Adrenal gland (tissue), 5 donors: Measurements from ENCODE around the gene INHBB.

Experiments
- POLR2A ChIP-seq, 2 donors: fragments of 450-650 bp; IDR thresholded peaks; one replicate each; pipeline ENCODE4 v1.6.1; 2017; ENCODE audit warnings: antibody characterized with exemption in 2 of 2, mild to moderate bottlenecking in 2 of 2, moderate library complexity in 1 of 2
- TF ChIP-seq, protein P1 (sequence below), 6 experiments: fragments of 450-650 bp in 4 of 6; fragments of 200-600 bp in 2 of 6; sonication (generic) in 1 of 6; IDR thresholded peaks; 1 replicate in 5 of 6; 2 replicates in 1 of 6; pipeline versions ENCODE4 v1.5.1 to v1.8.0; 2016 to 2021; ENCODE audit warnings: antibody characterized with exemption in 6 of 6, mild to moderate bottlenecking in 2 of 6, moderate library complexity in 1 of 6
- donor health status: DM: no; HTN: no; CAD: no.

DNA sequence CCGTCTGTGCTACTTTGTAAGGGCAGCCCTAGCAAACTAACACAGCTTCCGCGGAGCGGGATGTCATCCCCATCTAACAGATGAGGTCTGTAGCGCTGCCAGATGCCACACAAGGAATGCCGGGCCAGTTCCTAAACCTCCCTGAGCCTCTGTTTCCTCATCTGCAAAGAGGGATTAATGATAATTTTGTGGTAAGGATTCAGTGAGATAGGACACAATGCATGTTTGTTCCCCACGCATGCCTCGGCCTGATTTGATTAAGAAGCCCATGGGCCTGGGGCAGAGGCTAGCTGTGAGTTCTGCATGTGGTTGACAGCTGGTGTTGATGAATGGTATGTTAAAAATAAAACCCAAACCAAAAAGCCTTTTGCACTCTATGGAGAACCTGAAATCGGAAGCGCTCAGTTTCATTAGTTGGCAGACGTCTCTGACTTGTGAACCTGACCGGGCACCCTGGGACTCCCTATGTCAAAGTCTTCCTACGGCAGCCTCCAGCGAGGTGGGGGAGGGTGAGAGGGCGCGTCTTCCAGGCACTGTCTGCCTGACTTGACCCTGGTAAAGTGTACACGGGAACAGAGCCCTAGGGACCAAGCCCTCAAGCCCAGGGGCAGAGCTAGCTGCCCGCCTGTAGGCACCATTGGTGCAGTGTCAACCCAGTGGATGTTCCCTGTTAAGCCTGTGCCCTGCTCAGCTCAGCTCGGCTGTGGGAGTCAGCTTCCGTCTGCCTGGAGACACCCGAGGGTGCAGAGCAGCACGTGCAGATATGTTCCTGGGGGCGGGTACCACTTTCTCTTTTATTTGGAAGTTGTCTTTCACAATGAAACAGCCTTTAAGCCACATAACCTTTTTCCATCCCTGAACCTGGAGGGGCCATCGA lies 14.8 kb upstream of the INHBB start:
- TF ChIP-seq, protein P1, sequence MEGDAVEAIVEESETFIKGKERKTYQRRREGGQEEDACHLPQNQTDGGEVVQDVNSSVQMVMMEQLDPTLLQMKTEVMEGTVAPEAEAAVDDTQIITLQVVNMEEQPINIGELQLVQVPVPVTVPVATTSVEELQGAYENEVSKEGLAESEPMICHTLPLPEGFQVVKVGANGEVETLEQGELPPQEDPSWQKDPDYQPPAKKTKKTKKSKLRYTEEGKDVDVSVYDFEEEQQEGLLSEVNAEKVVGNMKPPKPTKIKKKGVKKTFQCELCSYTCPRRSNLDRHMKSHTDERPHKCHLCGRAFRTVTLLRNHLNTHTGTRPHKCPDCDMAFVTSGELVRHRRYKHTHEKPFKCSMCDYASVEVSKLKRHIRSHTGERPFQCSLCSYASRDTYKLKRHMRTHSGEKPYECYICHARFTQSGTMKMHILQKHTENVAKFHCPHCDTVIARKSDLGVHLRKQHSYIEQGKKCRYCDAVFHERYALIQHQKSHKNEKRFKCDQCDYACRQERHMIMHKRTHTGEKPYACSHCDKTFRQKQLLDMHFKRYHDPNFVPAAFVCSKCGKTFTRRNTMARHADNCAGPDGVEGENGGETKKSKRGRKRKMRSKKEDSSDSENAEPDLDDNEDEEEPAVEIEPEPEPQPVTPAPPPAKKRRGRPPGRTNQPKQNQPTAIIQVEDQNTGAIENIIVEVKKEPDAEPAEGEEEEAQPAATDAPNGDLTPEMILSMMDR (IDR thresholded peaks at IDR 0.05), result no peak
- TF ChIP-seq POLR2A (IDR thresholded peaks at IDR 0.05), result no peak
